GM12878 (cell line): ENCODE measurements around the gene DOK4. TPM values are rescaled to one million over a fixed set of nuclear protein-coding genes. Genes with fewer than 3 reads are reported as not detected.
"Not testable (repeated sequence)": the region's sequence is repeated elsewhere in the genome, so short reads cannot be mapped to it uniquely, and the experiment has no call there.

ENCODE experiments used
- ATAC-seq: fragments of 200-7000 bp; cut with Tn5 transposase; 3 replicates; pipeline ENCODE4 v1.9.1; 2020; ENCODE audit warnings: mild to moderate bottlenecking, moderate library complexity
- BruUV-seq: library from RNA; stranded (reverse); fragments of 400-500 nt; replicated peaks from 2 replicates; lab custom pipeline; 2021; lab: Mats Ljungman, UMichigan
- CTCF ChIA-PET: fragments of 300-600 bp; sonication (Branson Sonifier 250); formaldehyde crosslinking; extraction: SDS; loops from one replicate; lab custom pipeline; 2021; ENCODE audit warnings: inconsistent platforms; lab: Yijun Ruan, JAX
- POLR2A ChIA-PET: fragments of 350-600 bp; formaldehyde crosslinking; extraction: SDS; loops from one replicate; lab custom pipeline; 2021; ENCODE audit warnings: inconsistent platforms; lab: Charles Lee
- RAD21 ChIA-PET: fragments of 300-600 bp; sonication (Branson Sonifier 250); formaldehyde crosslinking; loops from one replicate; lab custom pipeline; 2023; ENCODE audit warnings: antibody characterized with exemption; ENCODE audit not compliant: unreplicated experiment; lab: Charles Lee
- SMC1A ChIA-PET: fragments of 300-600 bp; sonication (Branson Sonifier 250); formaldehyde crosslinking; loops from one replicate; lab custom pipeline; 2023; ENCODE audit not compliant: unreplicated experiment, uncharacterized antibody; lab: Charles Lee
- DNase-seq: peaks from one replicate; pipeline ENCODE4 v3.0.0-alpha.2; 2011; ENCODE audit warnings: low read depth, low spot score
- FAIRE-seq: peaks from 3 replicates; lab custom pipeline; 2011; peaks lifted over from hg19 to GRCh38; lab: Jason Lieb, UNC
- H2AFZ ChIP-seq: 2 replicates; pipeline ENCODE4 v1.6.0; 2011; ENCODE audit warnings: low read depth, low read length, control low read depth; ENCODE audit not compliant: control insufficient read depth
- H3K27ac ChIP-seq: 2 replicates; pipeline ENCODE4 v1.5.1; 2011; ENCODE audit warnings: control low read depth; ENCODE audit not compliant: control insufficient read depth, insufficient read depth
- H3K27me3 ChIP-seq, 2 experiments: replicated peaks in 1 of 2; 2 replicates each; pipeline versions ENCODE4 v1.6.0 to v1.6.1; 2011; ENCODE audit warnings: low read length in 1 of 2; ENCODE audit not compliant: control insufficient read depth in 2 of 2, insufficient read depth in 2 of 2
- H3K36me3 ChIP-seq, 2 experiments: 2 replicates each; pipeline ENCODE4 v1.5.1; 2011; ENCODE audit warnings: low read length in 1 of 2; ENCODE audit not compliant: control insufficient read depth in 2 of 2, insufficient read depth in 2 of 2
- H3K4me1 ChIP-seq: 2 replicates; pipeline ENCODE4 v1.6.1; 2011; ENCODE audit warnings: mild to moderate bottlenecking, low read length, moderate library complexity, mixed read lengths; ENCODE audit not compliant: control insufficient read depth, insufficient read depth
- H3K4me2 ChIP-seq: 2 replicates; pipeline ENCODE4 v1.6.0; 2011; ENCODE audit warnings: control low read depth; ENCODE audit not compliant: control insufficient read depth, insufficient read depth
- H3K4me3 ChIP-seq: fragments of 200-600 bp; sonication (generic); 2 replicates; pipeline ENCODE4 v1.5.1; 2016
- H3K79me2 ChIP-seq: 2 replicates; pipeline ENCODE4 v1.6.0; 2011; ENCODE audit warnings: low read length; ENCODE audit not compliant: control insufficient read depth, insufficient read depth
- H3K9ac ChIP-seq: 2 replicates; pipeline ENCODE4 v1.8.0; 2011; ENCODE audit warnings: low read length, control low read depth, mixed read lengths; ENCODE audit not compliant: control insufficient read depth, insufficient read depth
- H3K9me3 ChIP-seq: replicated peaks from 3 replicates; pipeline ENCODE4 v1.5.1; 2011; ENCODE audit warnings: mild to moderate bottlenecking, low read length; ENCODE audit not compliant: control insufficient read depth, insufficient read depth
- H4K20me1 ChIP-seq: 2 replicates; pipeline ENCODE4 v1.6.0; 2011; ENCODE audit not compliant: control insufficient read depth, insufficient read depth
- ATF7 ChIP-seq: fragments of 450-650 bp; IDR thresholded peaks from 2 replicates; pipeline ENCODE4 v1.6.1; 2016; ENCODE audit warnings: low read depth, mild to moderate bottlenecking
- CBX3 ChIP-seq: fragments of 200-600 bp; sonication (generic); IDR thresholded peaks from 2 replicates; pipeline ENCODE4 v1.6.1; 2016; ENCODE audit warnings: low read depth, borderline replicate concordance
- FOXM1 ChIP-seq: IDR thresholded peaks from 2 replicates; pipeline ENCODE4 v1.6.1; 2012; ENCODE audit warnings: low read depth, mild to moderate bottlenecking, inconsistent platforms, low read length, moderate library complexity
- JUNB ChIP-seq: IDR thresholded peaks from 2 replicates; pipeline ENCODE4 v1.6.1; 2016; ENCODE audit warnings: antibody characterized with exemption, mild to moderate bottlenecking
- MEF2A ChIP-seq: IDR thresholded peaks from 2 replicates; pipeline ENCODE4 v1.6.1; 2011; ENCODE audit warnings: low read depth, mild to moderate bottlenecking, low read length, moderate library complexity; ENCODE audit not compliant: insufficient read depth
- POLR2A ChIP-seq: IDR thresholded peaks from 2 replicates; pipeline ENCODE4 v1.6.1; 2011; ENCODE audit warnings: low read depth, mild to moderate bottlenecking, low read length
- SIX5 ChIP-seq: IDR thresholded peaks from 2 replicates; pipeline ENCODE4 v1.6.1; 2011; ENCODE audit warnings: mild to moderate bottlenecking, low read depth, low read length, moderate library complexity; ENCODE audit not compliant: severe bottlenecking
- SPI1 ChIP-seq: IDR thresholded peaks from 2 replicates; pipeline ENCODE4 v1.6.1; 2011; ENCODE audit warnings: low read depth, mild to moderate bottlenecking, low read length, moderate library complexity, borderline replicate concordance; ENCODE audit not compliant: insufficient read depth
- WGBS: methylation state at CpG from one replicate; pipeline ENCODE4 v1.1.6; 2016; ENCODE audit warnings: low lambda C conversion rate; ENCODE audit not compliant: insufficient replicate concordance, insufficient coverage; ENCODE audit errors: missing lambda C conversion rate; 5-methylcytosine and 5-hydroxymethylcytosine counted together
- in situ Hi-C: fragments of 300-500 bp; cut with MboI; formaldehyde crosslinking; loops from 9 replicates; pipeline ENCODE4 v1.14.3; 2018; ENCODE audit warnings: mixed read lengths
- intact Hi-C: fragments of 100-400 bp; cut with micrococcal nuclease; formaldehyde crosslinking; loops from one replicate; pipeline ENCODE4 v1.14.2; 2022; ENCODE audit not compliant: unreplicated experiment
- polyA plus RNA-seq, 11 experiments: library from polyadenylated mRNA; depleted of rRNA in 4 of 11; unstranded in 6 of 11; stranded (reverse) in 5 of 11; fragments of >200 nt; fragmentation: Nextera tagmentation in 4 of 11; fragmentation: Illumina TruSeq in 1 of 11; extraction: Ambion mirVana in 4 of 11; extraction: Trizol in 1 of 11; gene quantifications; 1 replicate in 1 of 11; 2 replicates in 10 of 11; pipeline versions ENCODE4 v1.2.1 to v1.2.3, GENCODE V29; 2011 to 2016; ENCODE audit warnings: inconsistent platforms in 2 of 11, missing spikeins in 2 of 11, low read depth in 1 of 11
- total RNA-seq, 4 experiments: library from RNA; depleted of rRNA in 3 of 4; stranded (reverse); fragments of >200 nt in 3 of 4; fragmentation: Illumina TruSeq in 1 of 4; extraction: Trizol in 1 of 4; gene quantifications; 2 replicates each; pipeline versions ENCODE4 v1.2.1 to v1.2.3, GENCODE V29; 2013 to 2021
- TF ChIP-seq, protein P1 (sequence below): fragments of 450-650 bp; IDR thresholded peaks from 2 replicates; pipeline ENCODE4 v1.6.1; 2017; ENCODE audit warnings: low read depth, mild to moderate bottlenecking, moderate library complexity

DOK4 gene
- total and polyA plus RNA-seq, 10 of the 15 experiments (the other 5 are each of a cell fraction or from before 2014, with no cell fraction given): 0.20 to 7.0 (median 2.4) TPM; not detected in 1

- TF ChIP-seq CBX3: no peak
- TF ChIP-seq JUNB: no peak
- no peak for TF ChIP-seq ATF7
- TF ChIP-seq MEF2A: no peak
These were observed 14.4 kb upstream of the DOK4 start (continued) for GRCh38 chr16:57500578-57501111.

DNA sequence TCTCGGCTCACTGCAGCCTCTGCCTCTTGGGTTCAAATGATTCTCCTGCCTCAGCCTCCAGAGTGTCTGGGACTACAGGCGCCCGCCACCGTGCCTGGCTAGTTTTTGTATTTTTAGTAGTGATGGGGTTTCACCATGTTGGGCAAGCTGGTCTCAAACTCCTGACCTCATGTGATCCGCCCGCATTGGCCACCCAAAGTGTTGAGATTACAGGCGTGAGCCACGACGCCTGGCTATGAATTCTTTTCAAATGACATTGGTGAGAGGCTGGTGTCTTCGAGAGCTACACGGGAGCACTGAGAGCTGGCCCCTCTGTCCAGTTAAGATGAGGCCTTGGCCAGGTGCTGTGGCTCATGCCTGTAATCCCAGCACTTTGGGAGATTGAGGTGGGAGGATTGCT, 13.6 kb upstream of the DOK4 start:
- H2AFZ ChIP-seq, H3K4me3 ChIP-seq, BruUV-seq, H3K4me2 ChIP-seq, H3K9ac ChIP-seq, H4K20me1 ChIP-seq, H3K79me2 ChIP-seq, H3K9me3 ChIP-seq, ATAC-seq, DNase-seq, H3K27ac ChIP-seq, FAIRE-seq, H3K27me3 ChIP-seq, in situ Hi-C loops, RAD21 ChIA-PET, H3K4me1 ChIP-seq, intact Hi-C loops, H3K36me3 ChIP-seq: not testable (repeated sequence)
- ChIA-PET POLR2A (interaction anchor here (0.7 to 1.0 kb wide), 2 partner anchors 53 to 1144 kb away, joined by 4 read pairs; partner anchors contain the start of genes CIAPIN1 and COQ9), CTCF (interaction anchor here (1.1 kb wide), 1 partner anchor 18 kb away, joined by 3 read pairs; no protein-coding TSS in a partner anchor), SMC1A (interaction anchor here (1.2 to 1.5 kb wide), 2 partner anchors 20 to 23 kb away, joined by 3 to 6 read pairs; no protein-coding TSS in a partner anchor)
- WGBS: 54% methylated on average over 10 of the region's 11 CpGs

DNA sequence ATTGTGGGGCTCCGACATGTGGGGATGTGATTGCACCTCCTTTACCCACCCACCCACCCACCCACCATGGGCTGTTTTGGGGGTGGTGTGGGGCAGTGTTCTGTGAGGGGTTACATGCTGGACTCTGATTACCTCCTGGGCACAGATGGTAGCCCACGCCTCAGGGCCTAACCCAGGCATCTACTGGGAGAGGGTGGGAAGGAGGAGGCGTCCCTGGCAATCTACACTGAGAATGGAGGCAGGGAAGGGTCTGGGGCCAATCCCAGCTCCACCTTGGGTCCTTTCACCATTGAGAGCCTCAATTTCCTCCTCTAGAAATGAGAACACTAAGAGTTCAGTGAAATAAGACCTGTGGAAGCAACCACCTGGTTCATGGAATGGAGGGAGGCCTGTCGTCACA, 11.7 kb upstream of the DOK4 start:
- ATAC-seq (no peak), FAIRE-seq (no peak), DNase-seq (no peak)
- WGBS: 3% methylated on average over 4 of the region's 4 CpGs
- Histone ChIP-seq H3K9me3 (no peaks in the 10 kb centered on the region), H4K20me1 (no peaks in the 10 kb centered on the region), H3K9ac (no peak overlapping the region), H3K4me2 (no peak overlapping the region), H3K27me3 (no peaks in the 10 kb centered on the region; a peak in 1 of 4 replicates), H3K79me2 (no peaks in the 10 kb centered on the region), H3K36me3 (no peaks in the 10 kb centered on the region), H3K4me3 (no peak overlapping the region), H2AFZ (no peak overlapping the region), H3K27ac (no peak overlapping the region), H3K4me1 (no peaks in the 10 kb centered on the region)
- in situ Hi-C loops (no loop called here), intact Hi-C loops (no loop called here)
- no peak for TF ChIP-seq SIX5
- TF ChIP-seq, protein P1, sequence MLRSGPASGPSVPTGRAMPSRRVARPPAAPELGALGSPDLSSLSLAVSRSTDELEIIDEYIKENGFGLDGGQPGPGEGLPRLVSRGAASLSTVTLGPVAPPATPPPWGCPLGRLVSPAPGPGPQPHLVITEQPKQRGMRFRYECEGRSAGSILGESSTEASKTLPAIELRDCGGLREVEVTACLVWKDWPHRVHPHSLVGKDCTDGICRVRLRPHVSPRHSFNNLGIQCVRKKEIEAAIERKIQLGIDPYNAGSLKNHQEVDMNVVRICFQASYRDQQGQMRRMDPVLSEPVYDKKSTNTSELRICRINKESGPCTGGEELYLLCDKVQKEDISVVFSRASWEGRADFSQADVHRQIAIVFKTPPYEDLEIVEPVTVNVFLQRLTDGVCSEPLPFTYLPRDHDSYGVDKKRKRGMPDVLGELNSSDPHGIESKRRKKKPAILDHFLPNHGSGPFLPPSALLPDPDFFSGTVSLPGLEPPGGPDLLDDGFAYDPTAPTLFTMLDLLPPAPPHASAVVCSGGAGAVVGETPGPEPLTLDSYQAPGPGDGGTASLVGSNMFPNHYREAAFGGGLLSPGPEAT: no peak
- TF ChIP-seq POLR2A: no peak
- TF ChIP-seq FOXM1: no peak
- no peak for TF ChIP-seq SPI1
- CTCF ChIA-PET: no interaction called here
- POLR2A ChIA-PET: no interaction called here
- BruUV-seq: no TSS peak
- SMC1A ChIA-PET: no interaction called here
- RAD21 ChIA-PET: no interaction called here
